SK-N-MC (cell line): ENCODE results near the gene BCAS1.

Source experiments
- EZH2 ChIP-seq: fragments of 200-600 bp; sonication (generic); IDR thresholded peaks from one replicate; pipeline ENCODE4 v1.6.1; 2017; ENCODE audit warnings: antibody characterized with exemption
- FOXP2 ChIP-seq: optimal IDR thresholded peaks from 2 replicates; pipeline ENCODE3; 2011; ENCODE audit warnings: mild to moderate bottlenecking, moderate library complexity; ENCODE audit not compliant: insufficient read depth; ENCODE audit errors: extremely low read length, control extremely low read depth
- POLR2AphosphoS5 ChIP-seq: IDR thresholded peaks from 2 replicates; pipeline ENCODE4 v1.6.1; 2012; ENCODE audit warnings: mild to moderate bottlenecking, low read depth, low read length, borderline replicate concordance

- TF ChIP-seq POLR2AphosphoS5, result no peak
- TF ChIP-seq EZH2, result no peak
- TF ChIP-seq FOXP2, result no peak
Measured at GRCh38 chr20:54075322-54075721, 4.9 kb upstream of the BCAS1 start.
